Naive thymus-derived CD4-positive, alpha-beta T cell (primary cell): ENCODE results near the gene HOTAIR. TPM values are rescaled to one million over a fixed set of nuclear protein-coding genes. Genes with fewer than 3 reads are reported as not detected.

Experiments used
- ATAC-seq: fragments of 150-1000 bp; cut with Tn5 transposase; 2 replicates; pipeline ENCODE4 v1.10.0; 2021; ENCODE audit warnings: mild to moderate bottlenecking, moderate library complexity
- CTCF ChIA-PET: fragments of 350-600 bp; sonication (Branson Sonifier 250); formaldehyde crosslinking; loops from one replicate; lab custom pipeline; 2021; ENCODE audit warnings: antibody characterized with exemption; lab: Charles Lee
- POLR2A ChIA-PET: fragments of 350-600 bp; sonication (Branson Sonifier 250); formaldehyde crosslinking; loops from one replicate; lab custom pipeline; 2021; ENCODE audit warnings: antibody characterized with exemption, inconsistent platforms; lab: Charles Lee
- DNase-seq, 9 donors: peaks; one replicate each; pipeline versions ENCODE4 v3.0.0 to v3.0.0-alpha.2; 2020 to 2022; ENCODE audit warnings: mixed read lengths in 1 of 9
- H3K27ac ChIP-seq: one replicate; pipeline ENCODE4 v1.7.0; 2013; ENCODE audit warnings: mild to moderate bottlenecking, low read depth, low read length, moderate library complexity
- H3K27me3 ChIP-seq, 2 donors: one replicate each; pipeline ENCODE4 v1.7.0; 2013; ENCODE audit warnings: low read length in 2 of 2, mild to moderate bottlenecking in 2 of 2, moderate library complexity in 2 of 2; ENCODE audit not compliant: control insufficient read depth in 2 of 2, insufficient read depth in 2 of 2
- H3K36me3 ChIP-seq, 3 experiments: 1 replicate in 2 of 3; 2 replicates in 1 of 3; pipeline ENCODE4 v1.7.0; 2013; ENCODE audit warnings: low read length in 3 of 3, mild to moderate bottlenecking in 3 of 3, moderate library complexity in 1 of 3; ENCODE audit not compliant: insufficient read depth in 3 of 3, control insufficient read depth in 2 of 3
- H3K4me1 ChIP-seq, 2 donors: one replicate each; pipeline ENCODE4 v1.7.0; 2013; ENCODE audit warnings: low read length in 2 of 2, mild to moderate bottlenecking in 2 of 2, moderate library complexity in 1 of 2; ENCODE audit not compliant: control insufficient read depth in 2 of 2, insufficient read depth in 2 of 2
- H3K4me3 ChIP-seq: 2 replicates; pipeline ENCODE4 v1.7.0; 2013; ENCODE audit warnings: mild to moderate bottlenecking, low read length
- H3K9me3 ChIP-seq, 3 experiments: 1 replicate in 2 of 3; 2 replicates in 1 of 3; pipeline ENCODE4 v1.7.0; 2013; ENCODE audit warnings: low read length in 3 of 3; ENCODE audit not compliant: control insufficient read depth in 2 of 3
- H3K27ac Mint-ChIP-seq, 9 donors: one replicate each; pipeline ENCODE4 v1.8.0; 2020 to 2022; ENCODE audit warnings: mixed read lengths in 9 of 9, mild to moderate bottlenecking in 8 of 9, moderate library complexity in 5 of 9, inconsistent platforms in 2 of 9
- H3K27me3 Mint-ChIP-seq, 5 donors: one replicate each; pipeline ENCODE4 v1.8.0; 2021 to 2022; ENCODE audit warnings: mixed read lengths in 5 of 5, mild to moderate bottlenecking in 1 of 5
- H3K36me3 Mint-ChIP-seq, 5 donors: one replicate each; pipeline ENCODE4 v1.8.0; 2020 to 2022; ENCODE audit warnings: mixed read lengths in 5 of 5, mild to moderate bottlenecking in 3 of 5, inconsistent platforms in 1 of 5
- H3K4me1 Mint-ChIP-seq, 7 donors: one replicate each; pipeline ENCODE4 v1.8.0; 2020 to 2022; ENCODE audit warnings: mixed read lengths in 7 of 7, mild to moderate bottlenecking in 3 of 7, inconsistent platforms in 1 of 7
- H3K4me3 Mint-ChIP-seq, 10 donors: one replicate each; pipeline ENCODE4 v1.8.0; 2020 to 2022; ENCODE audit warnings: mild to moderate bottlenecking in 10 of 10, mixed read lengths in 10 of 10, moderate library complexity in 6 of 10, inconsistent platforms in 2 of 10
- H3K9me3 Mint-ChIP-seq, 11 donors: one replicate each; pipeline ENCODE4 v1.8.0; 2020 to 2022; ENCODE audit warnings: mixed read lengths in 11 of 11, mild to moderate bottlenecking in 4 of 11, inconsistent platforms in 1 of 11, moderate library complexity in 1 of 11
- intact Hi-C, 2 donors: fragments of 100-400 bp; cut with micrococcal nuclease; formaldehyde crosslinking; loops; one replicate each; pipeline ENCODE4 v1.15.1; 2023
- polyA plus RNA-seq, 2 donors: library from polyadenylated mRNA; unstranded; fragments of 300-500 nt; fragmentation: Illumina TruSeq; gene quantifications; one replicate each; pipeline ENCODE4 v1.2.3, GENCODE V29; 2021
- total RNA-seq, 6 experiments: library from RNA in 5 of 6; stranded (reverse) in 5 of 6; gene quantifications; 1 replicate in 5 of 6; 2 replicates in 1 of 6; pipeline ENCODE4 v1.2.3 and lab custom pipeline; 2021 to 2026

The HOTAIR gene
- not detected for total RNA-seq
- not detected for polyA plus RNA-seq
- total RNA-seq (lab: John Stamatoyannopoulos, UW): not detected

- intact Hi-C loops: no loop called here
- H3K27me3 Mint-ChIP-seq: peaks cover 84 to 94% (median 90%) of the 10 kb centered on the region in 5 donors
- H3K4me1 Mint-ChIP-seq: peaks cover 0 to 25% (median 24%) of the 10 kb centered on the region in 7 donors
- Histone ChIP-seq H3K4me3 (peak within 1 kb of the TSS; percentile 46), H3K27me3 (peaks cover 46 to 85% of the 10 kb centered on the region in 2 donors), H3K27ac (no peak within 1 kb of the TSS), H3K36me3 (no peaks in the 10 kb centered on the region), H3K4me1 (peaks cover 10 to 22% of the 10 kb centered on the region in 2 donors), H3K9me3 (no peaks in the 10 kb centered on the region)
- H3K36me3 Mint-ChIP-seq: peaks cover 0 to 10% (median 0%) of the 10 kb centered on the region in 5 donors
- DNase-seq: no peak
- ChIA-PET POLR2A (no interaction called here), CTCF (no interaction called here)
- peaks cover 0 to 35% (median 13%) of the 10 kb centered on the region in 11 donors for H3K9me3 Mint-ChIP-seq
- no peak for ATAC-seq
- H3K4me3 Mint-ChIP-seq: peak within 1 kb of the TSS; percentile 71 to 85 (median 78)
- peak within 1 kb of the TSS in 4 of 9 donors; percentile 28 to 85 (median 52) for H3K27ac Mint-ChIP-seq
These were observed at the start of gene HOTAIR for GRCh38 chr12:53974084-53975063. Gene HOTAIR, minus strand, starts transcription at chr12:53974954.

DNA sequence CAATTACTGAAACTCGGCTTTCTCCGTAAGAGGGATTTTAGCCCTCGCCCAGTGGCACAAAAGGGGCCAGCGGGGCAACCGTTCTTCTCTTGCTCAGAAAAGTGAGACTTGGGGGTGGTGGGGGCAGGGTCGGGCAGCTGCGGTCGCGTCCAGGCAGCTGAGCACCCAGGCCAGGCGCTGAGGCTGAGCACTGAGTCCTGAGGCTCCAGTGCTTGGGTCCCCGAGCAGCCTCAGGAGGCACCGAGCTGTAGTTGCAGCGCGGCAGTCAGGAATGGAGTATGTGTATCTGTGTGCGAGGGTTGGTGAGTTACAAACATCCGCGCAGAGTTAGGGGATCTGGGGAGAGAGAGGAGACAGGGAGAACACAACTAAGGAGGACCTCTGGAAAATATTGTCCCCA, 49.4 kb upstream of the HOTAIR start:
- peaks cover 86 to 99% (median 88%) of the 10 kb centered on the region in 5 donors for H3K27me3 Mint-ChIP-seq
- peaks cover 0 to 6% of the 10 kb centered on the region in 2 donors for H3K4me1 ChIP-seq
- no peaks in the 10 kb centered on the region for H3K36me3 ChIP-seq
- CTCF ChIA-PET: interaction anchor here (2.5 kb wide), 1 partner anchor 8 kb away, joined by 12 read pairs; the partner anchor contains the start of gene HOXC5
- peak overlapping the region in 1 of 10 donors; percentile 21 for H3K4me3 Mint-ChIP-seq
- no peaks in the 10 kb centered on the region for H3K9me3 ChIP-seq
- DNase-seq (no peak), ATAC-seq (no peak)
- no peak overlapping the region for H3K4me3 ChIP-seq
- POLR2A ChIA-PET: no interaction called here
- peaks cover 14 to 52% of the 10 kb centered on the region in 2 donors for H3K27me3 ChIP-seq
- H3K27ac ChIP-seq: no peak overlapping the region
- intact Hi-C loops: no loop called here
- no peak overlapping the region for H3K27ac Mint-ChIP-seq
- H3K4me1 Mint-ChIP-seq: peaks cover 6 to 18% (median 12%) of the 10 kb centered on the region in 7 donors
- no peaks in the 10 kb centered on the region for H3K36me3 Mint-ChIP-seq
- peaks cover 0 to 3% (median 0%) of the 10 kb centered on the region in 11 donors for H3K9me3 Mint-ChIP-seq

DNA sequence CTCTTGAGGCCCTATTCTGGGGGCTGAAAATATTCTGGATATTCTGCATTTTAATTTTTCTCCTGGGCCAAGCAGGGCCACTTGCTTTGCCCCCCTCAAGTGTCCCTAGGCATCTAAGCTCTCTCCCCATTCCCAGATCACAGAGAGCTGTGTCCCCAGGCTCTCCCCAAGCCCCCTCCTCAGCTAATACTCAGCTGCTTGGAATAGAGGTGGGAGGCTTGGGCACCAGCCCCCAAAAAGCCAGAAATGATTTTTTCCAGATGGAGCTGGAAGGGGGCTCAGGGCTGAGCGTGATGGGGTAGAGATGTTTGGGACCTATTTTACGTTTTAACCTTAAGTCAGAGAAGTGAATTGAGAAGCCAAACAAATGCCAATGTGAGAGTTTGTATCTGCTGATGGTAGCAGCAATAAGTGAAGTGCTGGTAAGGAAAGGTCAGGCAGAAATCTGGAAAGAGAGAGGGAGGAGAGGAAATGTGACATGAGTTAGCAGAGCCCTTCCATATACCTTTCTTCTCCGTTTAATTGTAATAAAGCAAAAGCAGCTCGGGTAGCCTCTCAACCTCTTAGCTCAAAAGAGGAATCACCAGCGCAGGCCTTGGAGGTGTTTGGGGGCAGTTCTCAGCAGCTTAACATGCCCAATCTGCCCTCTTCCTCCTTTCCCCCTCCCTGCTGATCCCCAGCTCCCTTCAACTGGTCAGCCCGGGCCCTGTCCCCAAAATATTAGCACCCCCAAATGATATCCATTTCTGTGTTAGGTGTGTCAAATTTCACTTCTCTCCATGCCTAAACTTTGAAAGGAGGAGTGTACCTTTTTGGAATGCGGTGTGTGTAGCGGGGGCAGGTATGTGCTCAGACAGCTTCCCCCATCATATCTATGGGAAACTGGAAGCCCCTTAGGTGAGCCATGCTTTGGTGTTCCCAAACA, 48.5 kb upstream of the HOTAIR start:
- H3K27me3 ChIP-seq: peaks cover 6 to 43% of the 10 kb centered on the region in 2 donors
- no peak for ATAC-seq

DNA sequence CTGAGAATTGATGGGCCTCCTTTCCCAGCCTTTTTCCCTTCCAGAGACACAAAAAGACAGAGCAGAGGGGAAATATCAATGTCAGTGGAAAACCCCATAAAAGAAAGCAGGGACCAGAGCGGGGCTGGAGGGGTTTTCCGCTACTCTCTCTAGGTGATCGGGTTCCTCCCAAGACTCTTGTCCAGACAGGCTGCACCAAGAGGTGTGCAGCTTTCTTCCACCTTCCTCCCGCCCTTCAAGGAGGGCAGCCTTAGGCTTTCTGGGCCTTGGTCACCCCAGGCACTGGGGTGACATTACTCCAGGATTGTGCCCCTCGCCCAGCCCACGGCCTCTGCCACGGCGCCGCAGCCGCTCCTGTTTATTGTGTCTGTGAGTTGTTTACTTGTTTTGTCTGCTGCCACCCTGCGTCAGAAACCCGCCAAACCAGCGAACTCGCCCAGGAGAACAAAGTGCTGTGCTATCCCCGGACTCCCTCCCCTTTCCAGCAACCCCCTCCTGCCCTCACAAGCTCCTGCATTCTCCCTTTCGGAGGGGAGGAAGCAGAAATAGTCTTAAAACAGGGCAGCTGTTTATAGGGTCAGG, 46.8 kb upstream of the HOTAIR start:
- H3K4me3 ChIP-seq: no peak overlapping the region
- no peaks in the 10 kb centered on the region for H3K36me3 ChIP-seq
- H3K4me3 Mint-ChIP-seq: peak overlapping the region in 1 of 10 donors; percentile 31
- CTCF ChIA-PET: interaction anchor here (0.7 kb wide), 1 partner anchor 16 kb away, joined by 3 read pairs; no protein-coding TSS in a partner anchor
- DNase-seq (no peak), ATAC-seq (no peak)
- H3K4me1 ChIP-seq: peaks cover 0 to 15% of the 10 kb centered on the region in 2 donors
- no peak overlapping the region for H3K27ac ChIP-seq
- POLR2A ChIA-PET: no interaction called here
- no peaks in the 10 kb centered on the region for H3K9me3 ChIP-seq
- H3K27ac Mint-ChIP-seq: peak overlapping the region in 1 of 9 donors; percentile 43
- H3K36me3 Mint-ChIP-seq: no peaks in the 10 kb centered on the region
- intact Hi-C loops: no loop called here
- H3K4me1 Mint-ChIP-seq: peaks cover 0 to 20% (median 12%) of the 10 kb centered on the region in 7 donors
- peaks cover 71 to 91% (median 76%) of the 10 kb centered on the region in 5 donors for H3K27me3 Mint-ChIP-seq
- peaks cover 0 to 3% (median 0%) of the 10 kb centered on the region in 11 donors for H3K9me3 Mint-ChIP-seq
- H3K27me3 ChIP-seq: peaks cover 0 to 40% of the 10 kb centered on the region in 2 donors

More for the DNA sequence above, 48.5 kb upstream of the HOTAIR start:
- peaks cover 2 to 16% (median 12%) of the 10 kb centered on the region in 7 donors for H3K4me1 Mint-ChIP-seq
- ChIA-PET CTCF (interaction anchor here (2.5 kb wide), 1 partner anchor 9 kb away, joined by 12 read pairs; the partner anchor contains the start of gene HOXC5), POLR2A (no interaction called here)
- H3K27me3 Mint-ChIP-seq: peaks cover 79 to 94% (median 85%) of the 10 kb centered on the region in 5 donors
- H3K36me3 Mint-ChIP-seq: no peaks in the 10 kb centered on the region
- no peak for DNase-seq
- intact Hi-C loops: no loop called here
- Histone ChIP-seq H3K4me1 (peaks cover 0 to 6% of the 10 kb centered on the region in 2 donors), H3K4me3 (no peak overlapping the region), H3K27ac (no peak overlapping the region), H3K9me3 (no peaks in the 10 kb centered on the region), H3K36me3 (no peaks in the 10 kb centered on the region)
- H3K27ac Mint-ChIP-seq: no peak overlapping the region
- no peak overlapping the region for H3K4me3 Mint-ChIP-seq
- H3K9me3 Mint-ChIP-seq: peaks cover 0 to 3% (median 0%) of the 10 kb centered on the region in 11 donors

GRCh38 chr12:54020591-54021405, 46.0 kb upstream of the HOTAIR start:
- Histone ChIP-seq H3K27me3 (peaks cover 4 to 39% of the 10 kb centered on the region in 2 donors), H3K4me1 (peaks cover 0 to 15% of the 10 kb centered on the region in 2 donors), H3K36me3 (no peaks in the 10 kb centered on the region), H3K9me3 (no peaks in the 10 kb centered on the region), H3K4me3 (no peak overlapping the region), H3K27ac (no peak overlapping the region)
- DNase-seq: no peak
- ChIA-PET CTCF (interaction anchor here (0.7 kb wide), 1 partner anchor 187 kb away, joined by 3 read pairs; no protein-coding TSS in a partner anchor), POLR2A (no interaction called here)
- no peak for ATAC-seq
- H3K9me3 Mint-ChIP-seq: peaks cover 0 to 3% (median 0%) of the 10 kb centered on the region in 11 donors
- peaks cover 0 to 21% (median 12%) of the 10 kb centered on the region in 7 donors for H3K4me1 Mint-ChIP-seq
- H3K27me3 Mint-ChIP-seq: peaks cover 69 to 91% (median 73%) of the 10 kb centered on the region in 5 donors
- peak overlapping the region in 1 of 9 donors; percentile 33 for H3K27ac Mint-ChIP-seq
- intact Hi-C loops: no loop called here
- no peak overlapping the region for H3K4me3 Mint-ChIP-seq
- no peaks in the 10 kb centered on the region for H3K36me3 Mint-ChIP-seq
